KMS-11 (cell line): Measurements from ENCODE around the gene TSPAN31.

Experiments used
- H2AFZ ChIP-seq: fragments of 200-600 bp; sonication (generic); 2 replicates; pipeline ENCODE4 v1.6.1; 2016; ENCODE audit warnings: antibody characterized with exemption, mixed run types, low read depth
- H3K27ac ChIP-seq: fragments of 200-600 bp; sonication (generic); 2 replicates; pipeline ENCODE4 v1.6.1; 2016; ENCODE audit warnings: mild to moderate bottlenecking, mixed run types
- H3K27me3 ChIP-seq: fragments of 200-600 bp; sonication (generic); 2 replicates; pipeline ENCODE4 v1.6.1; 2017; ENCODE audit warnings: mild to moderate bottlenecking, low read depth, mixed run types, moderate library complexity; ENCODE audit not compliant: insufficient read depth
- H3K36me3 ChIP-seq: fragments of 200-600 bp; sonication (generic); 2 replicates; pipeline ENCODE4 v1.6.1; 2017; ENCODE audit warnings: mild to moderate bottlenecking, mixed run types; ENCODE audit not compliant: insufficient read depth
- H3K4me1 ChIP-seq: fragments of 200-600 bp; sonication (generic); 2 replicates; pipeline ENCODE4 v1.6.1; 2016; ENCODE audit warnings: mild to moderate bottlenecking, low read depth, mixed run types; ENCODE audit not compliant: poor library complexity, severe bottlenecking
- H3K4me2 ChIP-seq: fragments of 200-600 bp; sonication (generic); 2 replicates; pipeline ENCODE4 v1.7.0; 2016; ENCODE audit warnings: mild to moderate bottlenecking, mixed run types
- H3K4me3 ChIP-seq: fragments of 200-600 bp; sonication (generic); IDR thresholded peaks from 2 replicates; pipeline ENCODE4 v1.6.1; 2017; ENCODE audit warnings: low read depth, low read length, mixed read lengths; ENCODE audit not compliant: insufficient read depth
- H3K79me2 ChIP-seq: fragments of 200-600 bp; sonication (generic); 2 replicates; pipeline ENCODE4 v1.6.1; 2016; ENCODE audit warnings: low read depth, mixed run types; ENCODE audit not compliant: insufficient read depth
- H3K9ac ChIP-seq: fragments of 200-600 bp; sonication (generic); 2 replicates; pipeline ENCODE4 v1.6.1; 2016; ENCODE audit warnings: mild to moderate bottlenecking, mixed run types
- H4K20me1 ChIP-seq: fragments of 200-600 bp; sonication (generic); 2 replicates; pipeline ENCODE4 v1.6.1; 2016; ENCODE audit warnings: mild to moderate bottlenecking, mixed run types; ENCODE audit not compliant: insufficient read depth
- TF ChIP-seq, protein P1 (sequence below): fragments of 200-600 bp; sonication (generic); conservative IDR thresholded peaks from 2 replicates; pipeline ENCODE4 v1.6.1; 2017; ENCODE audit warnings: low read depth, mild to moderate bottlenecking, antibody characterized with exemption, low read length, moderate library complexity, mixed read lengths

The TSPAN31 gene

DNA sequence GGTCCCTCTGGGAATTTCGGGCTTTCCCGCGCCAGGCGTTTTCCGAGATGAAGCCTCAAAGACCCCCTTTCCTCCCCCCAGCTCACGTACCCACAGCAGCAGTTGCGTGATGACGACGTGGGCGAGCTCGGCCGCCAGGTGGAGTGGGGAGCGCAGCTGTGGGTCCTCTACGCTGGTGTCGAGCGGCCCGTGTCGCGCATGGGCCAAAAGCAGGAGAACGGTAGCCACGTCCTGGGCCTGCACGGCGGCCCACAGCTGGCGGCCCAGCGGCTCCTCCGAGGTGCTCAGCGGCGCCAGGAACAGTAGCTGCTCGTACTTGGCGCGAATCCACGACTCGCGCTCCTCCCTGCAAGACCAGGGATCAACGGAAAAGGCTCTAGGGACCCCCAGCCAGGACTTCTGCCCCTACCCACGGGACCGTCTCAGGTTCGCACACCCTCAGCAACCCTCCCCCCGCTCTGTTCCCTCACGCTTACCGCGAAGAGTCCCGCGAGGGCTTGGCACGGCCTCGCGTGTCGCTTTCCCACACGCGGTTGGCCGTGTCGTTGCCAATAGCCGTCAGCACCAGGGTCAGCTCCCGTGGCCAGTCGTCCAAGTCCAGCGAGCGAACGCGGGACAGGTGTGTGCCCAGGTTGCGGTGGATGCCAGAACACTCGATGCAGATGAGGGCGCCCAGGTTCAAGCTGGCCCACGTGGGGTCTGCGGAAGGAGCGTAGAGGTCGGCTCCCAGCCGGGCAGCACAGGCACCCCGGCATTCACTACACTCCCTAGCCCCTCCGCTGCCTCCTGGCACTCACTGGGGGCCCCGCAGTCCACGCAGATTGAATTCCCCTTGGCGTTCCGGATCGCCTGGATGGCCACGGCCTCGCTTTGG lies 17.7 kb upstream of the TSPAN31 start:
- TF ChIP-seq, protein P1, sequence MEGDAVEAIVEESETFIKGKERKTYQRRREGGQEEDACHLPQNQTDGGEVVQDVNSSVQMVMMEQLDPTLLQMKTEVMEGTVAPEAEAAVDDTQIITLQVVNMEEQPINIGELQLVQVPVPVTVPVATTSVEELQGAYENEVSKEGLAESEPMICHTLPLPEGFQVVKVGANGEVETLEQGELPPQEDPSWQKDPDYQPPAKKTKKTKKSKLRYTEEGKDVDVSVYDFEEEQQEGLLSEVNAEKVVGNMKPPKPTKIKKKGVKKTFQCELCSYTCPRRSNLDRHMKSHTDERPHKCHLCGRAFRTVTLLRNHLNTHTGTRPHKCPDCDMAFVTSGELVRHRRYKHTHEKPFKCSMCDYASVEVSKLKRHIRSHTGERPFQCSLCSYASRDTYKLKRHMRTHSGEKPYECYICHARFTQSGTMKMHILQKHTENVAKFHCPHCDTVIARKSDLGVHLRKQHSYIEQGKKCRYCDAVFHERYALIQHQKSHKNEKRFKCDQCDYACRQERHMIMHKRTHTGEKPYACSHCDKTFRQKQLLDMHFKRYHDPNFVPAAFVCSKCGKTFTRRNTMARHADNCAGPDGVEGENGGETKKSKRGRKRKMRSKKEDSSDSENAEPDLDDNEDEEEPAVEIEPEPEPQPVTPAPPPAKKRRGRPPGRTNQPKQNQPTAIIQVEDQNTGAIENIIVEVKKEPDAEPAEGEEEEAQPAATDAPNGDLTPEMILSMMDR, result no peak
- Histone ChIP-seq H3K79me2 (no peaks in the 10 kb centered on the region), H3K4me2 (no peak overlapping the region), H3K27me3 (peaks cover 17% of the 10 kb centered on the region; the same call in 1 of the 2 replicates), H3K27ac (no peak overlapping the region), H2AFZ (no peak overlapping the region), H3K36me3 (no peaks in the 10 kb centered on the region), H3K9ac (no peak overlapping the region), H3K4me1 (no peaks in the 10 kb centered on the region), H3K4me3 (no peak overlapping the region), H4K20me1 (no peaks in the 10 kb centered on the region)

- Histone ChIP-seq H2AFZ (no peak overlapping the region), H4K20me1 (no peaks in the 10 kb centered on the region), H3K27ac (no peak overlapping the region), H3K4me1 (no peaks in the 10 kb centered on the region), H3K4me3 (no peak overlapping the region), H3K27me3 (peaks cover 17% of the 10 kb centered on the region; the same call in 1 of the 2 replicates), H3K79me2 (no peaks in the 10 kb centered on the region), H3K4me2 (no peak overlapping the region), H3K36me3 (no peaks in the 10 kb centered on the region), H3K9ac (no peak overlapping the region)
- TF ChIP-seq, protein P1, result no peak
These were observed 17.0 kb upstream of the TSPAN31 start for GRCh38 chr12:57727758-57728395.

DNA sequence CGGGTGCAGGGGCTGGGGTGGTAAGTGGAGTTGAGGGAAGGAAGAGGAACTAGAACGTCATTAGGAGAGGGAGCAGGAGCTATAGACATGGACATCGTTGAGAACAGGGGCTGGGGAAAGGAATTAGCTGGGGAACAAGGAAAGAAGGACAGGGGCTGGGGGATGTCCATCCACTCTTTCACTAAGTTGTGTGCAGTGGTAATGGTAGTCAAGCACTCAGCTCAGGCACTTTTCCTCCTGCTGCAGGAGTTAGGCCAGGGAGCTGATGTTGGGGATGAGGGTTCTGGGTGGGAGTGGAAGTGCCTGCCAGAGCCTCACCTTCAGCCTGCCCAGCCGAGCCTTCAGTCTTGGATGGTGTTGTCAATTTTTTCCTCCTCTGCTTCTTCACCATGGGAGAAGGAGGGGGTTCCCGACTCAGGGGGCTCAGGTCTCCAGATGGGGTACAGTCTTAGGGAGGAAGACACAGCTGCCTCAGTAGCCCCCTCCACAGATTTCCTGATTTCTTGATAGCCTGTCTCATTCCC lies 15.5 kb upstream of the TSPAN31 start:
- H4K20me1 ChIP-seq, result no peaks in the 10 kb centered on the region
- H3K4me2 ChIP-seq, result no peak overlapping the region
- H3K27me3 ChIP-seq, result peaks cover 19% of the 10 kb centered on the region; the same call in 1 of the 2 replicates
- H3K9ac ChIP-seq, result no peak overlapping the region
- no peaks in the 10 kb centered on the region for H3K36me3 ChIP-seq
- H2AFZ ChIP-seq, result no peak overlapping the region
- H3K79me2 ChIP-seq, result no peaks in the 10 kb centered on the region
- TF ChIP-seq, protein P1, result no peak
- no peaks in the 10 kb centered on the region for H3K4me1 ChIP-seq
- H3K27ac ChIP-seq, result no peak overlapping the region
- H3K4me3 ChIP-seq, result no peak overlapping the region

DNA sequence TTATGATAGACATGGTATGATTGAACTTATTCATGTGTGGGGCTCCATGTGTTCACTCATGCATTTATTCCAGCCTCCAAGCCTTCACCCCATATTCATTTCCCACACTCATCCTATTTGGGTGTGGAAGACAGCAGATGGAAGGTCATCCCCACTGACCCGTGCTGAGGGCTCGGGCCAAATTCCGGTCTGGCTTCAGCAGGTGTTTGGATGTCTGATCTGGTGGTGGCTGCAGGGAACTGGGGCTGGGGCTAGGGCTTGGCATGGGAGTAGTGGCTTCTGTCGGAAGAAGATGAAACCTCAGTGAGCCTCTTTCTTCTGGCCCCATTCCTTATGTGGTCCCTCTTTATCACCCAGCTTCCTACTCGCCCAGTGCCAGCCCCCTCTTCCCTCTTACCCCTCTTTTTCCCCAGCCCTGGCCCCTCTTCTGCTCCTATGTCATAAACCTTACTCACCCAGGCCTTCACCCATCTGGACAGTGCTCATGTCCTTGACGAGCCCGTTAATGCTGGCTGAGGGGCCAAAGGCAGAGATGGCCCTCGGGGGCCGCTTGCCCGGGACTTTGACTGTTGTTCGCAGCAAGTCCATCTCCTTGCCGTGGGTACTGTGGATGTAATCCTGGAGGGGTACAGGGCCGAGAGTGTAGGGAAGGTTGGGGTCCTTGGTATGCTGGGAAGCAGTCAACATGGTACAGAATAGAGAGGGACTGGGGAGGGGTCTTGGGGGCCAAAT lies 14.3 kb upstream of the TSPAN31 start:
- H3K9ac ChIP-seq, result no peak overlapping the region
- TF ChIP-seq, protein P1, result no peak
- no peak overlapping the region for H3K4me3 ChIP-seq
- H4K20me1 ChIP-seq, result no peaks in the 10 kb centered on the region
- H3K4me2 ChIP-seq, result no peak overlapping the region
- no peaks in the 10 kb centered on the region for H3K79me2 ChIP-seq
- no peak overlapping the region for H2AFZ ChIP-seq
- H3K4me1 ChIP-seq, result no peaks in the 10 kb centered on the region
- H3K36me3 ChIP-seq, result no peaks in the 10 kb centered on the region
- no peak overlapping the region for H3K27ac ChIP-seq
- peaks cover 21% of the 10 kb centered on the region; the same call in 1 of the 2 replicates for H3K27me3 ChIP-seq
